HepG2 (cell line): ENCODE measurements around the gene ACAP2. TPM values are rescaled to one million over a fixed set of nuclear protein-coding genes. Genes with fewer than 3 reads are reported as not detected.

Experiments
- ATAC-seq: fragments of 200-7000 bp; cut with Tn5 transposase; 3 replicates; pipeline ENCODE4 v1.9.1; 2020; ENCODE audit warnings: mild to moderate bottlenecking, moderate library complexity
- BruUV-seq: library from RNA; stranded (reverse); fragments of 400-500 nt; replicated peaks from 2 replicates; lab custom pipeline; 2021; lab: Mats Ljungman, UMichigan
- CTCF ChIA-PET: fragments of 300-600 bp; formaldehyde crosslinking; extraction: SDS; loops from one replicate; lab custom pipeline; 2021; ENCODE audit warnings: low total read pairs, inconsistent platforms, low intra/inter-chr PET ratio; lab: Yijun Ruan, JAX
- POLR2A ChIA-PET: fragments of 350-600 bp; sonication (Branson Sonifier 250); formaldehyde crosslinking; loops from one replicate; lab custom pipeline; 2020; ENCODE audit warnings: antibody characterized with exemption, inconsistent platforms; lab: Yijun Ruan, JAX
- DNase-seq: peaks from one replicate; pipeline ENCODE4 v3.0.0-alpha.2; 2015; ENCODE audit warnings: low spot score
- FAIRE-seq: peaks from 3 replicates; lab custom pipeline; 2011; peaks lifted over from hg19 to GRCh38; lab: Jason Lieb, UNC
- H2AFZ ChIP-seq: one replicate; pipeline ENCODE4 v1.6.1; 2011; ENCODE audit warnings: low read length, inconsistent platforms
- H3K27ac ChIP-seq: fragments of 300-600 bp; 3 replicates; pipeline ENCODE4 v1.8.0; 2011; ENCODE audit warnings: mixed run types, mild to moderate bottlenecking, mixed read lengths, low read length, inconsistent platforms; ENCODE audit not compliant: insufficient read depth; ENCODE audit errors: extremely low read length
- H3K27me3 ChIP-seq, 2 experiments: fragments of 200-600 bp in 1 of 2; 2 replicates in 1 of 2; 3 replicates in 1 of 2; pipeline versions ENCODE4 v1.6.0 to v1.8.0; 2011; ENCODE audit warnings: low read length in 2 of 2, mild to moderate bottlenecking in 2 of 2, moderate library complexity in 2 of 2, inconsistent platforms in 1 of 2; ENCODE audit not compliant: insufficient read depth in 2 of 2, control insufficient read depth in 1 of 2
- H3K36me3 ChIP-seq, 2 experiments: fragments of 200-600 bp in 1 of 2; replicated peaks in 1 of 2; 2 replicates in 1 of 2; 3 replicates in 1 of 2; pipeline versions ENCODE4 v1.5.1 to v1.8.0; 2011; ENCODE audit warnings: low read length in 2 of 2, inconsistent platforms in 1 of 2; ENCODE audit not compliant: insufficient read depth in 2 of 2, control insufficient read depth in 1 of 2
- H3K4me1 ChIP-seq: 2 replicates; pipeline ENCODE4 v1.5.1; 2012; ENCODE audit warnings: low read length, inconsistent platforms; ENCODE audit not compliant: insufficient read depth
- H3K4me2 ChIP-seq: 2 replicates; pipeline ENCODE4 v1.6.0; 2011; ENCODE audit warnings: low read depth, low read length, inconsistent platforms
- H3K4me3 ChIP-seq, 3 experiments: fragments of 200-600 bp in 1 of 3; sonication (generic), shearing (Covaris generic) in 1 of 3; replicated peaks in 1 of 3; 2 replicates each; pipeline ENCODE4 v1.5.1; 2011 to 2016; ENCODE audit warnings: low read length in 3 of 3, inconsistent platforms in 2 of 3, low read depth in 2 of 3, mild to moderate bottlenecking in 2 of 3, control low read depth in 1 of 3, mixed read lengths in 1 of 3; ENCODE audit not compliant: insufficient read depth in 1 of 3
- H3K79me2 ChIP-seq: one replicate; pipeline ENCODE4 v1.6.1; 2011; ENCODE audit warnings: low read length, inconsistent platforms; ENCODE audit not compliant: insufficient read depth
- H3K9ac ChIP-seq: 2 replicates; pipeline ENCODE4 v1.6.0; 2011; ENCODE audit warnings: mild to moderate bottlenecking, low read depth, low read length, inconsistent platforms; ENCODE audit not compliant: insufficient read depth
- H3K9me3 ChIP-seq: 2 replicates; pipeline ENCODE4 v1.5.1; 2012; ENCODE audit warnings: mild to moderate bottlenecking, low read length
- H4K20me1 ChIP-seq: 2 replicates; pipeline ENCODE4 v1.6.0; 2011; ENCODE audit warnings: inconsistent platforms, mild to moderate bottlenecking, low read length, moderate library complexity; ENCODE audit not compliant: insufficient read depth
- CHD4 ChIP-seq: fragments of 200-600 bp; sonication (generic); IDR thresholded peaks from 2 replicates; pipeline ENCODE4 v1.7.0; 2017; ENCODE audit warnings: mild to moderate bottlenecking, low read length, borderline replicate concordance
- CREM ChIP-seq, 2 experiments: sonication (generic) in 1 of 2; formaldehyde crosslinking in 1 of 2; IDR thresholded peaks; 2 replicates each; pipeline versions ENCODE4 v1.4.0 to v1.6.1; 2016 to 2020; ENCODE audit warnings: antibody characterized with exemption in 1 of 2, mild to moderate bottlenecking in 1 of 2, missing genetic modification reagents in 1 of 2
- MED1 ChIP-seq: sonication (generic); formaldehyde crosslinking; IDR thresholded peaks from 2 replicates; pipeline ENCODE4 v1.4.0; 2020; ENCODE audit warnings: missing genetic modification reagents
- NFATC3 ChIP-seq: sonication (generic); formaldehyde crosslinking; IDR thresholded peaks from 2 replicates; pipeline ENCODE4 v1.5.1; 2020; ENCODE audit warnings: mild to moderate bottlenecking, missing genetic modification reagents
- PRDM4 ChIP-seq: sonication (generic); formaldehyde crosslinking; IDR thresholded peaks from 2 replicates; pipeline ENCODE4 v1.9.0; 2021; ENCODE audit warnings: missing genetic modification reagents, borderline replicate concordance
- RBM39 ChIP-seq: fragments of 200-400 bp; formaldehyde crosslinking; IDR thresholded peaks from one replicate; pipeline ENCODE4 v1.6.1; 2018; ENCODE audit warnings: antibody characterized with exemption, mild to moderate bottlenecking, low read depth, low read length; ENCODE audit not compliant: poor library complexity, severe bottlenecking
- SNAPC4 ChIP-seq: sonication (generic); formaldehyde crosslinking; IDR thresholded peaks from 2 replicates; pipeline ENCODE4 v1.4.0; 2020; ENCODE audit warnings: mild to moderate bottlenecking, missing genetic modification reagents
- SP5 ChIP-seq: IDR thresholded peaks from 2 replicates; pipeline ENCODE4 v1.6.1; 2016; ENCODE audit warnings: low read depth, borderline replicate concordance
- U2AF1 ChIP-seq: fragments of 200-400 bp; formaldehyde crosslinking; optimal IDR thresholded peaks from 2 replicates; pipeline ENCODE3; 2017; ENCODE audit warnings: mild to moderate bottlenecking, low read depth, low read length
- ZFP36 ChIP-seq: fragments of 150-350 bp; IDR thresholded peaks from 2 replicates; pipeline ENCODE4 v1.6.1; 2018; ENCODE audit warnings: borderline replicate concordance, low read length, low read depth; ENCODE audit not compliant: partially characterized antibody
- ZSCAN31 ChIP-seq: sonication (generic); formaldehyde crosslinking; IDR thresholded peaks from 2 replicates; pipeline ENCODE4 v1.5.0; 2020; ENCODE audit warnings: low read depth, mild to moderate bottlenecking, missing genetic modification reagents
- WGBS: methylation state at CpG from one replicate; pipeline ENCODE4 v1.1.6; 2017; ENCODE audit warnings: low lambda C conversion rate; 5-methylcytosine and 5-hydroxymethylcytosine counted together
- in situ Hi-C: cut with HindIII; loops from 2 replicates; pipeline ENCODE4 v1.10.0; 2017; ENCODE audit warnings: low pct_unique_long_range_greater_than_20kb; ENCODE audit not compliant: extremely low pct_ligation_motif_present
- intact Hi-C: fragments of 100-400 bp; cut with micrococcal nuclease; formaldehyde crosslinking; loops from one replicate; pipeline ENCODE4 v1.10.0; 2022; ENCODE audit not compliant: unreplicated experiment
- polyA plus RNA-seq, 8 experiments: library from polyadenylated mRNA; depleted of rRNA in 3 of 8; stranded (reverse) in 7 of 8; unstranded in 1 of 8; fragments of >200 nt; fragmentation: Illumina TruSeq in 4 of 8; extraction: Trizol in 4 of 8; gene quantifications; 2 replicates each; pipeline versions ENCODE4 v1.2.1 to v1.2.3, GENCODE V29; 2011 to 2016; ENCODE audit warnings: low read depth in 4 of 8, missing spikeins in 1 of 8, mixed read lengths in 1 of 8; ENCODE audit not compliant: insufficient read depth in 1 of 8
- total RNA-seq, 5 experiments: library from RNA; depleted of rRNA; stranded (reverse); fragments of >200 nt; fragmentation: Illumina TruSeq; extraction: Trizol; gene quantifications; 2 replicates each; pipeline ENCODE4 v1.2.3, GENCODE V29; 2016; ENCODE audit warnings: low read depth in 1 of 5

Gene ACAP2
- total and polyA plus RNA-seq, 2 of the 13 experiments (the other 11 are each of a cell fraction or from before 2014, with no cell fraction given), result 7.3 to 23.9 TPM

- TF ChIP-seq U2AF1, result no peak
- no peak for TF ChIP-seq MED1 (CRISPR knock-in tag)
- 96% methylated on average over 1 of the region's 1 CpG for WGBS
- H3K9me3 ChIP-seq, result no peaks in the 10 kb centered on the region
- H3K27me3 ChIP-seq, result no peaks in the 10 kb centered on the region
- no peak overlapping the region for H2AFZ ChIP-seq
- H3K79me2 ChIP-seq, result no peaks in the 10 kb centered on the region
- H3K9ac ChIP-seq, result no peak overlapping the region
- H3K27ac ChIP-seq, result no peak overlapping the region
- ChIA-PET CTCF (no interaction called here), POLR2A (no interaction called here)
- ATAC-seq, result no peak
- intact Hi-C loops, result no loop called here
- FAIRE-seq, result no peak
- DNase-seq, result no peak
- BruUV-seq, result no TSS peak
- no peak overlapping the region for H3K4me3 ChIP-seq
- H3K4me2 ChIP-seq, result no peak overlapping the region
- H3K36me3 ChIP-seq, result peaks cover 2 to 6% of the 10 kb centered on the region in 2 experiments; a peak in 1 of 5 replicates
- no peaks in the 10 kb centered on the region for H3K4me1 ChIP-seq
- in situ Hi-C loops, result no loop called here
- H4K20me1 ChIP-seq, result no peaks in the 10 kb centered on the region
Measured at GRCh38 chr3:195334967-195335366, 107.9 kb downstream of the ACAP2 start.

- ChIA-PET POLR2A (no interaction called here), CTCF (no interaction called here)
- no peak overlapping the region for H3K27ac ChIP-seq
- intact Hi-C loops, result no loop called here
- no peak for DNase-seq
- H3K4me3 ChIP-seq, result no peak overlapping the region
- no peak overlapping the region for H3K4me2 ChIP-seq
- peaks cover 14% of the 10 kb centered on the region for H3K9me3 ChIP-seq
- in situ Hi-C loops, result no loop called here
- H2AFZ ChIP-seq, result no peak overlapping the region
- H3K79me2 ChIP-seq, result no peaks in the 10 kb centered on the region
- no peak for FAIRE-seq
- H3K36me3 ChIP-seq, result peaks cover 0 to 12% of the 10 kb centered on the region in 2 experiments; a peak in 3 of 5 replicates
- WGBS, result 86% methylated on average over 3 of the region's 5 CpGs
- H4K20me1 ChIP-seq, result no peaks in the 10 kb centered on the region
- H3K27me3 ChIP-seq, result no peaks in the 10 kb centered on the region
- no peak overlapping the region for H3K9ac ChIP-seq
- no peaks in the 10 kb centered on the region for H3K4me1 ChIP-seq
- BruUV-seq, result no TSS peak
- ATAC-seq, result no peak
- TF ChIP-seq SP5 (CRISPR knock-in tag) (no peak), SNAPC4 (CRISPR knock-in tag) (no peak), CHD4 (no peak), PRDM4 (CRISPR knock-in tag) (no peak), CREM (IDR thresholded peaks at IDR 0.05) (no peak), CREM (CRISPR knock-in tag; IDR thresholded peaks at IDR 0.05) (no peak), RBM39 (no peak), NFATC3 (CRISPR knock-in tag) (no peak), ZFP36 (no peak), ZSCAN31 (CRISPR knock-in tag) (no peak)
Measured at GRCh38 chr3:195319060-195319459, 123.8 kb downstream of the ACAP2 start.
